ENCODE results near the gene PATJ.

DNA sequence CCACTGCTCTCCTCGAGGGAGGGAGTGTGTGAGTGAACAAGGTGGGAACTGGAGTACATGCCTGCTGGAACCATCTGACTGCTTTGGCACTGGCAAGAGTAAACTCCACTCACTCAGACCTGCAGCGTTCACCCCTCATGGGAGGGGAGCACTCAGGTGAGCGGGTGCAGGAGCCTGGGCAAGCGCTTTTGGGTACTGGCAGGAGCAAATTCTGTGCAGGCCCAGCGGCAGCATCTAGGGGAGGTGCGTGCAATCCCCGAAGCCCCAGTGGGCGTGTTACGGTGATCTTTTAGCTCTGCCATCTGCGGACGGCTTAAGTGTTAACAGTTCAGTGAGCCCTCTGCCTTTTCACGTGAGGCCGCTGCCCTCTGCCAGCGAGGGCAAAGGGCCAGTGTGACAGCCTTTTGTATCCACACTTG lies 127.4 kb downstream of the PATJ start:
- TF ChIP-seq, protein P1, sequence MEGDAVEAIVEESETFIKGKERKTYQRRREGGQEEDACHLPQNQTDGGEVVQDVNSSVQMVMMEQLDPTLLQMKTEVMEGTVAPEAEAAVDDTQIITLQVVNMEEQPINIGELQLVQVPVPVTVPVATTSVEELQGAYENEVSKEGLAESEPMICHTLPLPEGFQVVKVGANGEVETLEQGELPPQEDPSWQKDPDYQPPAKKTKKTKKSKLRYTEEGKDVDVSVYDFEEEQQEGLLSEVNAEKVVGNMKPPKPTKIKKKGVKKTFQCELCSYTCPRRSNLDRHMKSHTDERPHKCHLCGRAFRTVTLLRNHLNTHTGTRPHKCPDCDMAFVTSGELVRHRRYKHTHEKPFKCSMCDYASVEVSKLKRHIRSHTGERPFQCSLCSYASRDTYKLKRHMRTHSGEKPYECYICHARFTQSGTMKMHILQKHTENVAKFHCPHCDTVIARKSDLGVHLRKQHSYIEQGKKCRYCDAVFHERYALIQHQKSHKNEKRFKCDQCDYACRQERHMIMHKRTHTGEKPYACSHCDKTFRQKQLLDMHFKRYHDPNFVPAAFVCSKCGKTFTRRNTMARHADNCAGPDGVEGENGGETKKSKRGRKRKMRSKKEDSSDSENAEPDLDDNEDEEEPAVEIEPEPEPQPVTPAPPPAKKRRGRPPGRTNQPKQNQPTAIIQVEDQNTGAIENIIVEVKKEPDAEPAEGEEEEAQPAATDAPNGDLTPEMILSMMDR (tag by site-specific recombination; IDR thresholded peaks at IDR 0.05), result no peak
- TF ChIP-seq, protein P2, sequence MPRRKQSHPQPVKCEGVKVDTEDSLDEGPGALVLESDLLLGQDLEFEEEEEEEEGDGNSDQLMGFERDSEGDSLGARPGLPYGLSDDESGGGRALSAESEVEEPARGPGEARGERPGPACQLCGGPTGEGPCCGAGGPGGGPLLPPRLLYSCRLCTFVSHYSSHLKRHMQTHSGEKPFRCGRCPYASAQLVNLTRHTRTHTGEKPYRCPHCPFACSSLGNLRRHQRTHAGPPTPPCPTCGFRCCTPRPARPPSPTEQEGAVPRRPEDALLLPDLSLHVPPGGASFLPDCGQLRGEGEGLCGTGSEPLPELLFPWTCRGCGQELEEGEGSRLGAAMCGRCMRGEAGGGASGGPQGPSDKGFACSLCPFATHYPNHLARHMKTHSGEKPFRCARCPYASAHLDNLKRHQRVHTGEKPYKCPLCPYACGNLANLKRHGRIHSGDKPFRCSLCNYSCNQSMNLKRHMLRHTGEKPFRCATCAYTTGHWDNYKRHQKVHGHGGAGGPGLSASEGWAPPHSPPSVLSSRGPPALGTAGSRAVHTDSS (tag by site-specific recombination; IDR thresholded peaks at IDR 0.05), result no peak
- no peak for TF ChIP-seq ZNF530 (tag by site-specific recombination; IDR thresholded peaks at IDR 0.05; ENCODE audit: low read depth)
- TF ChIP-seq, protein P3, sequence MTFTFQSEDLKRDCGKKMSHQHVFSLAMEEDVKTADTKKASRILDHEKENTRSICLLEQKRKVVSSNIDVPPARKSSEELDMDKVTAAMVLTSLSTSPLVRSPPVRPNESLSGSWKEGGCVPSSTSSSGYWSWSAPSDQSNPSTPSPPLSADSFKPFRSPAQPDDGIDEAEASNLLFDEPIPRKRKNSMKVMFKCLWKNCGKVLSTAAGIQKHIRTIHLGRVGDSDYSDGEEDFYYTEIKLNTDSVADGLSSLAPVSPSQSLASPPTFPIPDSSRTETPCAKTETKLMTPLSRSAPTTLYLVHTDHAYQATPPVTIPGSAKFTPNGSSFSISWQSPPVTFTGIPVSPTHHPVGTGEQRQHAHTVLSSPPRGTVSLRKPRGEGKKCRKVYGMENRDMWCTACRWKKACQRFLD (tag by site-specific recombination; IDR thresholded peaks at IDR 0.05), result no peak
- no peak for TF ChIP-seq YY1 (tag by site-specific recombination; IDR thresholded peaks at IDR 0.05)
- TF ChIP-seq, protein P4, sequence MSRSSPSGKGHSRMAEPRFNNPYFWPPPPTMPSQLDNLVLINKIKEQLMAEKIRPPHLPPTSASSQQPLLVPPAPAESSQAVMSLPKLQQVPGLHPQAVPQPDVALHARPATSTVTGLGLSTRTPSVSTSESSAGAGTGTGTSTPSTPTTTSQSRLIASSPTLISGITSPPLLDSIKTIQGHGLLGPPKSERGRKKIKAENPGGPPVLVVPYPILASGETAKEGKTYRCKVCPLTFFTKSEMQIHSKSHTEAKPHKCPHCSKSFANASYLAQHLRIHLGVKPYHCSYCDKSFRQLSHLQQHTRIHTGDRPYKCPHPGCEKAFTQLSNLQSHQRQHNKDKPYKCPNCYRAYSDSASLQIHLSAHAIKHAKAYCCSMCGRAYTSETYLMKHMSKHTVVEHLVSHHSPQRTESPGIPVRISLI (tag by site-specific recombination; IDR thresholded peaks at IDR 0.05), result no peak
- TF ChIP-seq ZNF175 (tag by site-specific recombination; IDR thresholded peaks at IDR 0.05), result no peak
- TF ChIP-seq ZNF266 (tag by site-specific recombination; IDR thresholded peaks at IDR 0.05; ENCODE audit: low read depth), result no peak
- TF ChIP-seq ZNF274 (IDR thresholded peaks at IDR 0.05; ENCODE audit: low read length), result no peak
- no peak for TF ChIP-seq ZNF274 (tag by site-specific recombination; IDR thresholded peaks at IDR 0.05; ENCODE audit: borderline replicate concordance)
- no peak for TF ChIP-seq TCF7L2 (IDR thresholded peaks at IDR 0.05; ENCODE audit: borderline replicate concordance, low read depth, low read length)
- no peak for TF ChIP-seq ZNF777 (tag by site-specific recombination; IDR thresholded peaks at IDR 0.05; ENCODE audit: borderline replicate concordance)
